OCI-LY7 (cell line): Measurements from ENCODE around the gene GSDME.

Experiments
- CTCF ChIP-seq: fragments of 200-600 bp; sonication (generic); conservative IDR thresholded peaks from 2 replicates; pipeline ENCODE4 v1.5.1; 2014; ENCODE audit warnings: mild to moderate bottlenecking, antibody characterized with exemption, low read length, moderate library complexity, mixed read lengths
- EZH2phosphoT487 ChIP-seq: fragments of 200-600 bp; sonication (generic); IDR thresholded peaks from 2 replicates; pipeline ENCODE4 v1.6.1; 2018; ENCODE audit warnings: low read depth, borderline replicate concordance, mild to moderate bottlenecking, mixed run types, antibody characterized with exemption, low read length, moderate library complexity, mixed read lengths

GRCh38 chr7:24731313-24731712 is 26.0 kb downstream of the GSDME start:
- TF ChIP-seq CTCF (no peak), EZH2phosphoT487 (no peak)
